ENCODE data around the gene WDR73. TPM values are rescaled to one million over a fixed set of nuclear protein-coding genes. Genes with fewer than 3 reads are reported as not detected.

WDR73 gene
- polyA plus RNA-seq, 1 of the 3 experiments (the other 2 are of a cell fraction) = 32.9 TPM

DNA sequence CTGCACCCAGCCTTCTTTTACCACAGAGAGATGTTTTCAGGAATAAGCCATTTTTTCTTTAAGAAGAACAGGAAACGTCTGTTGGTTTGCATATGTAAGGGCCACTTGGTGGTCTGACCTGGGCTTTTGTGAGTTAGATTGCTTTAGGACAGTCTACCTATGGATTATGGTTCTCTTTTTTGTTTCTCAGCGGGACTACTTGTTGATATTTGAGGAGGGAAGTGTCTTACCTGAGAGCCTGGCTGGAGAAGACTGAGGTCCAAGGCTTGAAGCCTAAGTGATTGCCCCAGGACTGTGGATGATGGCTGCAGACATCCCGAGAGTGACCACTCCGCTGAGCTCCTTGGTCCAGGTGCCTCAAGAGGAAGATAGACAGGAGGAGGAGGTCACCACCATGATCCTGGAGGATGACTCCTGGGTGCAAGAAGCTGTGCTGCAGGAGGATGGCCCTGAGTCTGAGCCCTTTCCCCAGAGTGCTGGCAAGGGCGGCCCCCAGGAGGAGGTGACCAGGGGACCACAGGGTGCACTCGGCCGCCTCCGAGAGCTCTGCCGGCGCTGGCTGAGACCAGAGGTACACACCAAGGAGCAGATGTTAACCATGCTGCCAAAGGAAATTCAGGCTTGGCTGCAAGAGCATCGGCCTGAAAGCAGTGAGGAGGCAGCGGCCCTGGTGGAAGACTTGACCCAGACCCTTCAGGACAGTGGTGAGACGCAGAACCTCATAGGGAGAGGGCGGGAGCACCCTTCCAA is 50.3 kb downstream of the WDR73 start:
- Histone ChIP-seq H3K9me2 (no peaks in the 10 kb centered on the region), H3K4me1 (ENCODE audit: control insufficient read depth in 1 of 2, insufficient read depth in 2 of 2, low read depth in 1 of 2, low read length in 1 of 2) (peaks cover 0 to 14% of the 10 kb centered on the region in 2 experiments; a peak in 1 of 4 replicates), H3K79me2 (ENCODE audit: insufficient read depth) (peaks cover 63% of the 10 kb centered on the region), H3K4me2 (no peak overlapping the region), H2AFZ (ENCODE audit: low read depth) (no peak overlapping the region), H3F3A (replicated peaks; ENCODE audit: insufficient read depth) (peaks cover 5% of the 10 kb centered on the region), H3K4me3 (ENCODE audit: low read depth in 2 of 2, low read length in 1 of 2) (no peak overlapping the region), H3K9me3 (no peaks in the 10 kb centered on the region), H4K20me1 (ENCODE audit: insufficient read depth) (0 out of 2 replicates have a peak, but pooled peaks cover 8% of the 10 kb centered on the region), H3K36me3 (replicated peaks in 1 of 2; ENCODE audit: control insufficient read depth in 1 of 2, insufficient read depth in 2 of 2, low read length in 1 of 2) (peaks cover 18 to 41% of the 10 kb centered on the region in 2 experiments), H3K27me3 (ENCODE audit: insufficient read depth) (no peaks in the 10 kb centered on the region), H3K9ac (no peak overlapping the region), H3K27ac (ENCODE audit: low read depth in 2 of 2, low read length in 1 of 2) (no peak overlapping the region)
- TF ChIP-seq RAD21 (IDR thresholded peaks at IDR 0.05; ENCODE audit: low read length) (no peak), POLR2AphosphoS5 (IDR thresholded peaks at IDR 0.05; ENCODE audit: low read depth, low read length) (no peak), EP300 (IDR thresholded peaks at IDR 0.05; ENCODE audit: borderline replicate concordance in 1 of 2, low read depth in 1 of 2, low read length in 1 of 2) (no peak), RFX5 (IDR thresholded peaks at IDR 0.05; ENCODE audit: low read length) (no peak)
- ChIA-PET CTCF (interaction anchor here (1.3 to 1.5 kb wide), 3 partner anchors 12 to 324 kb away, joined by 3 to 4 read pairs (median 3); no protein-coding TSS in a partner anchor), POLR2A (no interaction called here)
- WGBS (ENCODE audit: low lambda C conversion rate) = 97% methylated on average over 8 of the region's 14 CpGs
- DNase-seq = no peak

DNA sequence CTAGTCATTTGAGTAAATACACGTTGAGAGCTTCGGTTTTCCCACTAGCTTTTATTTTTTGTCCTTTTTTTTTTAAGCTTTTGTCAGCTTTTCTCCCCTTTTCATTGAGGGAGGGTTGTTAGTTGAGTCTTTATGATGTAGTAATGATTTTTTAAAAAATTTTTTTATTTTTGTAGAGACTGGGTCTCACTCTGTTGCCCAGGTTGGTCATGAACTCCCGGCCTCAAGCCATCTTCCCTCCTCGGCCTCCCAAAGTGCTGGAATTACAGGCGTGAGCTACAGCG is 52.6 kb downstream of the WDR73 start:
- no peak for DNase-seq
- Histone ChIP-seq H3K4me1 (ENCODE audit: control insufficient read depth in 1 of 2, insufficient read depth in 2 of 2, low read depth in 1 of 2, low read length in 1 of 2) (peaks cover 0 to 14% of the 10 kb centered on the region in 2 experiments; a peak in 1 of 4 replicates), H2AFZ (ENCODE audit: low read depth) (peak overlapping the region; percentile 83; the same call in 1 of the 2 replicates), H3K9me2 (no peaks in the 10 kb centered on the region), H4K20me1 (ENCODE audit: insufficient read depth) (0 out of 2 replicates have a peak, but pooled peaks cover 8% of the 10 kb centered on the region), H3K9ac (peak overlapping the region; percentile 85), H3K9me3 (no peaks in the 10 kb centered on the region), H3K36me3 (replicated peaks in 1 of 2; ENCODE audit: control insufficient read depth in 1 of 2, insufficient read depth in 2 of 2, low read length in 1 of 2) (peaks cover 18 to 26% of the 10 kb centered on the region in 2 experiments), H3K4me2 (peak overlapping the region; percentile 81), H3K79me2 (ENCODE audit: insufficient read depth) (peaks cover 46% of the 10 kb centered on the region), H3K27ac (ENCODE audit: low read depth in 2 of 2, low read length in 1 of 2) (peak overlapping the region; percentile 58 to 71; a peak in 2 of 4 replicates), H3F3A (replicated peaks; ENCODE audit: insufficient read depth) (peaks cover 5% of the 10 kb centered on the region), H3K27me3 (ENCODE audit: insufficient read depth) (no peaks in the 10 kb centered on the region), H3K4me3 (ENCODE audit: low read depth in 2 of 2, low read length in 1 of 2) (peak overlapping the region; percentile 87 to 95)
- whole genome bisulfite sequencing (ENCODE audit: low lambda C conversion rate) = 10% methylated on average over 6 of the region's 6 CpGs
- ChIA-PET POLR2A (interaction anchor here (0.6 to 2.4 kb wide), 3 partner anchors 52 to 405 kb away, joined by 3 to 12 read pairs (median 3); partner anchors contain the start of gene WDR73), CTCF (interaction anchor here (0.7 to 5.0 kb wide), 10 partner anchors 10 to 327 kb away, joined by 3 to 51 read pairs (median 4); no protein-coding TSS in a partner anchor)
- TF ChIP-seq, protein P1, sequence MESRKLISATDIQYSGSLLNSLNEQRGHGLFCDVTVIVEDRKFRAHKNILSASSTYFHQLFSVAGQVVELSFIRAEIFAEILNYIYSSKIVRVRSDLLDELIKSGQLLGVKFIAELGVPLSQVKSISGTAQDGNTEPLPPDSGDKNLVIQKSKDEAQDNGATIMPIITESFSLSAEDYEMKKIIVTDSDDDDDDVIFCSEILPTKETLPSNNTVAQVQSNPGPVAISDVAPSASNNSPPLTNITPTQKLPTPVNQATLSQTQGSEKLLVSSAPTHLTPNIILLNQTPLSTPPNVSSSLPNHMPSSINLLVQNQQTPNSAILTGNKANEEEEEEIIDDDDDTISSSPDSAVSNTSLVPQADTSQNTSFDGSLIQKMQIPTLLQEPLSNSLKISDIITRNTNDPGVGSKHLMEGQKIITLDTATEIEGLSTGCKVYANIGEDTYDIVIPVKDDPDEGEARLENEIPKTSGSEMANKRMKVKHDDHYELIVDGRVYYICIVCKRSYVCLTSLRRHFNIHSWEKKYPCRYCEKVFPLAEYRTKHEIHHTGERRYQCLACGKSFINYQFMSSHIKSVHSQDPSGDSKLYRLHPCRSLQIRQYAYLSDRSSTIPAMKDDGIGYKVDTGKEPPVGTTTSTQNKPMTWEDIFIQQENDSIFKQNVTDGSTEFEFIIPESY (IDR thresholded peaks at IDR 0.05; ENCODE audit: borderline replicate concordance, low read depth) = no peak
- TF ChIP-seq FOXJ3 (CRISPR knock-in tag; IDR thresholded peaks at IDR 0.05) = no peak
- no peak for TF ChIP-seq RCOR1 (IDR thresholded peaks at IDR 0.05; ENCODE audit: low read length)
- TF ChIP-seq POLR2AphosphoS5 (IDR thresholded peaks at IDR 0.05; ENCODE audit: low read depth, low read length) = no peak
- no peak for TF ChIP-seq GABPA (IDR thresholded peaks at IDR 0.05; ENCODE audit: low read depth)
- TF ChIP-seq SIN3A (IDR thresholded peaks at IDR 0.05; ENCODE audit: borderline replicate concordance, low read depth, low read length) = no peak
- TF ChIP-seq JUND (IDR thresholded peaks at IDR 0.05) = no peak
- TF ChIP-seq ELF1 (IDR thresholded peaks at IDR 0.05) = no peak
- TF ChIP-seq, protein P2, sequence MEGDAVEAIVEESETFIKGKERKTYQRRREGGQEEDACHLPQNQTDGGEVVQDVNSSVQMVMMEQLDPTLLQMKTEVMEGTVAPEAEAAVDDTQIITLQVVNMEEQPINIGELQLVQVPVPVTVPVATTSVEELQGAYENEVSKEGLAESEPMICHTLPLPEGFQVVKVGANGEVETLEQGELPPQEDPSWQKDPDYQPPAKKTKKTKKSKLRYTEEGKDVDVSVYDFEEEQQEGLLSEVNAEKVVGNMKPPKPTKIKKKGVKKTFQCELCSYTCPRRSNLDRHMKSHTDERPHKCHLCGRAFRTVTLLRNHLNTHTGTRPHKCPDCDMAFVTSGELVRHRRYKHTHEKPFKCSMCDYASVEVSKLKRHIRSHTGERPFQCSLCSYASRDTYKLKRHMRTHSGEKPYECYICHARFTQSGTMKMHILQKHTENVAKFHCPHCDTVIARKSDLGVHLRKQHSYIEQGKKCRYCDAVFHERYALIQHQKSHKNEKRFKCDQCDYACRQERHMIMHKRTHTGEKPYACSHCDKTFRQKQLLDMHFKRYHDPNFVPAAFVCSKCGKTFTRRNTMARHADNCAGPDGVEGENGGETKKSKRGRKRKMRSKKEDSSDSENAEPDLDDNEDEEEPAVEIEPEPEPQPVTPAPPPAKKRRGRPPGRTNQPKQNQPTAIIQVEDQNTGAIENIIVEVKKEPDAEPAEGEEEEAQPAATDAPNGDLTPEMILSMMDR (IDR thresholded peaks at IDR 0.05) = no peak
- TF ChIP-seq, protein P3, sequence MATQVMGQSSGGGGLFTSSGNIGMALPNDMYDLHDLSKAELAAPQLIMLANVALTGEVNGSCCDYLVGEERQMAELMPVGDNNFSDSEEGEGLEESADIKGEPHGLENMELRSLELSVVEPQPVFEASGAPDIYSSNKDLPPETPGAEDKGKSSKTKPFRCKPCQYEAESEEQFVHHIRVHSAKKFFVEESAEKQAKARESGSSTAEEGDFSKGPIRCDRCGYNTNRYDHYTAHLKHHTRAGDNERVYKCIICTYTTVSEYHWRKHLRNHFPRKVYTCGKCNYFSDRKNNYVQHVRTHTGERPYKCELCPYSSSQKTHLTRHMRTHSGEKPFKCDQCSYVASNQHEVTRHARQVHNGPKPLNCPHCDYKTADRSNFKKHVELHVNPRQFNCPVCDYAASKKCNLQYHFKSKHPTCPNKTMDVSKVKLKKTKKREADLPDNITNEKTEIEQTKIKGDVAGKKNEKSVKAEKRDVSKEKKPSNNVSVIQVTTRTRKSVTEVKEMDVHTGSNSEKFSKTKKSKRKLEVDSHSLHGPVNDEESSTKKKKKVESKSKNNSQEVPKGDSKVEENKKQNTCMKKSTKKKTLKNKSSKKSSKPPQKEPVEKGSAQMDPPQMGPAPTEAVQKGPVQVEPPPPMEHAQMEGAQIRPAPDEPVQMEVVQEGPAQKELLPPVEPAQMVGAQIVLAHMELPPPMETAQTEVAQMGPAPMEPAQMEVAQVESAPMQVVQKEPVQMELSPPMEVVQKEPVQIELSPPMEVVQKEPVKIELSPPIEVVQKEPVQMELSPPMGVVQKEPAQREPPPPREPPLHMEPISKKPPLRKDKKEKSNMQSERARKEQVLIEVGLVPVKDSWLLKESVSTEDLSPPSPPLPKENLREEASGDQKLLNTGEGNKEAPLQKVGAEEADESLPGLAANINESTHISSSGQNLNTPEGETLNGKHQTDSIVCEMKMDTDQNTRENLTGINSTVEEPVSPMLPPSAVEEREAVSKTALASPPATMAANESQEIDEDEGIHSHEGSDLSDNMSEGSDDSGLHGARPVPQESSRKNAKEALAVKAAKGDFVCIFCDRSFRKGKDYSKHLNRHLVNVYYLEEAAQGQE (IDR thresholded peaks at IDR 0.05; ENCODE audit: low read depth, low read length) = no peak
- no peak for TF ChIP-seq TEAD4 (IDR thresholded peaks at IDR 0.05; ENCODE audit: borderline replicate concordance, insufficient read depth)
- no peak for TF ChIP-seq MEF2A (IDR thresholded peaks at IDR 0.05; ENCODE audit: borderline replicate concordance, low read depth)
- TF ChIP-seq, protein P4, sequence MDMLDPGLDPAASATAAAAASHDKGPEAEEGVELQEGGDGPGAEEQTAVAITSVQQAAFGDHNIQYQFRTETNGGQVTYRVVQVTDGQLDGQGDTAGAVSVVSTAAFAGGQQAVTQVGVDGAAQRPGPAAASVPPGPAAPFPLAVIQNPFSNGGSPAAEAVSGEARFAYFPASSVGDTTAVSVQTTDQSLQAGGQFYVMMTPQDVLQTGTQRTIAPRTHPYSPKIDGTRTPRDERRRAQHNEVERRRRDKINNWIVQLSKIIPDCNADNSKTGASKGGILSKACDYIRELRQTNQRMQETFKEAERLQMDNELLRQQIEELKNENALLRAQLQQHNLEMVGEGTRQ (IDR thresholded peaks at IDR 0.05; ENCODE audit: borderline replicate concordance, low read depth, low read length) = no peak

Measured in SK-N-SH (cell line).